Upper lobe of right lung (tissue), 1 donor: ENCODE measurements around the gene ADARB1. TPM values are rescaled to one million over a fixed set of nuclear protein-coding genes. Genes with fewer than 3 reads are reported as not detected.
A peak's percentile ranks its signal among the peaks of the same experiment; 100 is the strongest.

Experiments
- ATAC-seq: fragments of 200-7000 bp; cut with Tn5 transposase; one replicate; pipeline ENCODE4 v1.9.1; 2020; ENCODE audit warnings: mild to moderate bottlenecking, moderate library complexity
- DNase-seq: peaks from one replicate; pipeline ENCODE4 v3.0.0-alpha.2; 2020
- H3K27ac ChIP-seq: fragments of 200-600 bp; one replicate; pipeline ENCODE4 v1.8.0; 2022
- H3K27me3 ChIP-seq: fragments of 200-600 bp; one replicate; pipeline ENCODE4 v1.8.0; 2022; ENCODE audit warnings: mild to moderate bottlenecking
- H3K36me3 ChIP-seq: fragments of 200-600 bp; one replicate; pipeline ENCODE4 v1.8.0; 2022
- H3K4me1 ChIP-seq: fragments of 200-600 bp; one replicate; pipeline ENCODE4 v1.8.0; 2022
- H3K4me3 ChIP-seq: fragments of 200-600 bp; one replicate; pipeline ENCODE4 v1.8.0; 2022; ENCODE audit warnings: mild to moderate bottlenecking
- H3K9me3 ChIP-seq: fragments of 200-600 bp; one replicate; pipeline ENCODE4 v1.8.0; 2022
- CTCF ChIP-seq: fragments of 200-600 bp; IDR thresholded peaks from one replicate; pipeline ENCODE4 v1.8.0; 2022; ENCODE audit warnings: antibody characterized with exemption
- intact Hi-C: fragments of 100-400 bp; cut with DNase I; formaldehyde crosslinking; loops from one replicate; pipeline ENCODE4 v1.11.0; 2022
- total RNA-seq: library from RNA; stranded (reverse); fragmentation: NEBNext Ultra II Directional; extraction: Animal tissue kit (Norgen Biotek cat#: 25700); gene quantifications from one replicate; pipeline ENCODE4 v1.2.1, GENCODE V29; 2021
- donor health status: DM: no; HTN: yes; CAD: no; lungs with severe emphysema.

The ADARB1 gene
- total RNA-seq, 1 donor from 2014 or later, result 73.6 TPM

GRCh38 chr21:45118099-45118498 is 43.7 kb downstream of the ADARB1 start:
- ATAC-seq (no peak), DNase-seq (no peak)
- Histone ChIP-seq H3K4me3 (no peak overlapping the region), H3K27ac (no peak overlapping the region), H3K4me1 (peaks cover 18% of the 10 kb centered on the region), H3K36me3 (no peaks in the 10 kb centered on the region), H3K27me3 (no peaks in the 10 kb centered on the region), H3K9me3 (no peaks in the 10 kb centered on the region)
- intact Hi-C loops, result no loop called here
- no peak for TF ChIP-seq CTCF

DNA sequence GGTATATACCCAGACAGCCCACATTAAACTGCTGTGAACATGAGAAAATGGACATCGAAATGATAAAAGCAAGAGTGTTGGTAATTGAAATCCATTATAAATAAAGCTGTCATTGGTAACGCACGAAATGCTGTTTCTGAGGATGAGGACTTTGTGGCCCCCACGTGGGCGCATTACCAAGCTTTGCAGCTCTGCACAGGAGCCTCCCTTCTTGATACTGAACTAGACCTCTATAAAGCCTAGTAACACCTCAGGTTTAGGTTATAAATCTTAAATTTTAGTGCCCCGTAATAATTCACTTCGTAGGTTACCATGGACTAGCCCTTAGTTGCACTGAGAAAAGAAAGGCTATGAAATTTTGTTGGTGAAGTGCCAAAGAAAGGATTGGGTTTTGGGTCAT is 45.4 kb downstream of the ADARB1 start:
- no peak for ATAC-seq
- no peak for TF ChIP-seq CTCF

GRCh38 chr21:45120975-45121374 is 46.6 kb downstream of the ADARB1 start:
- Histone ChIP-seq H3K4me1 (no peaks in the 10 kb centered on the region), H3K36me3 (no peaks in the 10 kb centered on the region), H3K9me3 (no peaks in the 10 kb centered on the region), H3K4me3 (no peak overlapping the region), H3K27me3 (no peaks in the 10 kb centered on the region), H3K27ac (no peak overlapping the region)
- no peak for TF ChIP-seq CTCF
- intact Hi-C loops, result no loop called here
- no peak for DNase-seq
- no peak for ATAC-seq

More for the DNA sequence above, 45.4 kb downstream of the ADARB1 start:
- H3K4me3 ChIP-seq, result no peak overlapping the region
- peaks cover 4% of the 10 kb centered on the region for H3K4me1 ChIP-seq
- intact Hi-C loops, result no loop called here
- H3K27ac ChIP-seq, result no peak overlapping the region
- H3K36me3 ChIP-seq, result no peaks in the 10 kb centered on the region
- DNase-seq, result peak; percentile 11
- no peaks in the 10 kb centered on the region for H3K9me3 ChIP-seq
- H3K27me3 ChIP-seq, result no peaks in the 10 kb centered on the region

DNA sequence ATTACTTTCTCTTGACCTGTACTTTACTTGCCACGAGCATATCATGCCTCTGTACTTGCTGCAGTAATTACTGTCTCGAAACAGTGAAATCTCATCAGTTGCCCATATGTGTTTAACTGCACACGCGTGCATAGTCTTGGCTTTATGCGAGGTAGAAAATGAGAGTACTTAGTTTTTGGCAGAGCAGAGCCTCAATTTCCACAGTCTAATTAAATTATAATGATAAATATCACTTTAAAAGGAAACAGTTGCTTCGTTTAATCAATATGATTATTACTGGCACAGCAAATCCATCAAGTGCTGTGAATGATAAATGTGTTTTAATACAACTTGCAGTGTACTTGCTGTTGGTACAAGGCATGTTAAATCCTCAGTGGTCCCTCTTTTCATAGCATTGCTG is 47.6 kb downstream of the ADARB1 start:
- no peak for TF ChIP-seq CTCF
- intact Hi-C loops, result no loop called here

GRCh38 chr21:45122432-45123132 is 48.2 kb downstream of the ADARB1 start:
- Histone ChIP-seq H3K9me3 (no peaks in the 10 kb centered on the region), H3K4me1 (no peaks in the 10 kb centered on the region), H3K4me3 (no peak overlapping the region), H3K36me3 (no peaks in the 10 kb centered on the region), H3K27me3 (no peaks in the 10 kb centered on the region), H3K27ac (no peak overlapping the region)
- no peak for TF ChIP-seq CTCF
- no peak for DNase-seq
- intact Hi-C loops, result no loop called here
- no peak for ATAC-seq

More for the DNA sequence above, 47.6 kb downstream of the ADARB1 start:
- Histone ChIP-seq H3K36me3 (no peaks in the 10 kb centered on the region), H3K9me3 (no peaks in the 10 kb centered on the region), H3K27ac (no peak overlapping the region), H3K4me1 (no peaks in the 10 kb centered on the region), H3K27me3 (no peaks in the 10 kb centered on the region), H3K4me3 (no peak overlapping the region)
- ATAC-seq (no peak), DNase-seq (no peak)

GRCh38 chr21:45123440-45123839 is 49.1 kb downstream of the ADARB1 start:
- DNase-seq, result no peak
- intact Hi-C loops, result no loop called here
- no peak for TF ChIP-seq CTCF
- H3K36me3 ChIP-seq, result no peaks in the 10 kb centered on the region
- no peaks in the 10 kb centered on the region for H3K9me3 ChIP-seq
- peaks cover 3% of the 10 kb centered on the region for H3K4me1 ChIP-seq
- no peak overlapping the region for H3K27ac ChIP-seq
- H3K4me3 ChIP-seq, result no peak overlapping the region
- ATAC-seq, result no peak
- H3K27me3 ChIP-seq, result no peaks in the 10 kb centered on the region
